GM19455 (cell line): ENCODE data around the gene NEGR1.

Experiments
- ATAC-seq: cut with Tn5 transposase; IDR thresholded peaks from one replicate; pipeline ENCODE4 v1.9.1; 2021; ENCODE audit not compliant: unreplicated experiment

The NEGR1 gene

DNA sequence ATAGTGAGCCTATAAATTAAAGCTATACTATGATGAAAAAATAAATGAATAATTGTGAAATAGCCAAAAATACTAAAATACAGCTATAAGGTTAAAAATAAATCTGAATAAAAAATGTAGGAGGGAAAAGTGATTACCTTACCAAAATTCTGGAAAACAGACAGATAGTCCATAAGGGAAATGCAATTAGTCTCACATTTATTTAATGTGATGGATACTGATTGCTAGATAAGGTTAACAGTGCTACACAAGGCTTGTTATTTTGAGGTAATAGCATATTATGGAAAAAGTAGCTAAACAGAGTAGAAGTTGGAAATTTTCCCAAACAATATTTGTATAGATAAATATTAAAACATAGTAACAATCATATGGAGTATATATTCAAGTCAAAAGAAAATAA, 413.0 kb downstream of the NEGR1 start:
- ATAC-seq = no peak

DNA sequence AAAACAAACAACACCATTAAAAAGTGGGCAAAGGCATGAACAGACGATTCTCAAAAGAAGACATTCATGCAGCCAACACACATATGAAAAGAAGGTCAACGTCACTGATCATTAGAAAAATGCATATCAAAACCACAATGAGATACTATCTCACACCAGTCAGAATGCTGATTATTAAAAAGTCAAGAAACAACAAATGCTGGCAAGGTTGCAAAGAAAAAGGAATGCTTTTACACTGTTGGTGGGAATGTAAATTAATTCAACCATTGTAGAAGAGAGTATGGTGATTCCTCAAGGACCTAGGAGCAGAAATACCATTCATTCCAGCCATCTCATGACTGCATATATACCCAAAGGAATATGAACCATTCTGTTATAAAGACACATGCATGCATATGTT, 419.6 kb downstream of the NEGR1 start:
- no peak for ATAC-seq

DNA sequence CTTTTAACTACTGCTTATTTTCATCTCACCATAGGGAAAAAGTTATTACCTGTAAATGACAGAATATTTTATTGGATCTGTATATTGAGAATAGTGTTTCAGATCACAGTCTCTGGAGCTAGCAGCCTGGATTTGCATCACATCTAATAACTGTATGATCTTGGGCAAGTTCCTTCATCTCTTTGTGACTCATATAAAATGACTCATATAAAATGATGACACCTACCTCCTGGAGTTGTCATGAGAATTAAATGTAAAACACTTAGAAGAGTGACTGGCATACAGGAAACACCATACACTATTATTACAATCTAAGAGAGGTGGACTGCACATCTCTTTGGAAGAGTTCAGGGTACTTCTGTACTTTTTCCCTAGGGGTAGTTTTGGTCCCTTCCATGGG, 421.3 kb downstream of the NEGR1 start:
- ATAC-seq = no peak

DNA sequence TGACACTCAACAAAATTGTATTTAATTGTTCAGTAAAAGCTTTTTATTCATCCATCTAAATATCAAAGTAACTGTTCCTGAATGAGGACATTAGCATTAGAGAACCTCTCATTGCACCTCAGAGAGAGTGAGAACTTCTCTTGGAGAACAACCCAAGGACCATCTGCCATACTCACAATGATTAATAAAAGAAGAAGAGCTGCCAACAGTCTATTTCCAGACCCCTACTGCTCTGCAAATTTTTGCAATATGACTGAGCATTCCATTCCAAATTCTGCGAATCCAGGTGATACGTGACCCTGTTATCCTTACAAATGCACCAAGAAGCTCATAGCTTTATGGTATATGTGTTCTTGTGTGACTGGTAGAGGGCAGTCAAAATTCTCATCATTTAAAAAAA, 422.5 kb downstream of the NEGR1 start:
- no peak for ATAC-seq

DNA sequence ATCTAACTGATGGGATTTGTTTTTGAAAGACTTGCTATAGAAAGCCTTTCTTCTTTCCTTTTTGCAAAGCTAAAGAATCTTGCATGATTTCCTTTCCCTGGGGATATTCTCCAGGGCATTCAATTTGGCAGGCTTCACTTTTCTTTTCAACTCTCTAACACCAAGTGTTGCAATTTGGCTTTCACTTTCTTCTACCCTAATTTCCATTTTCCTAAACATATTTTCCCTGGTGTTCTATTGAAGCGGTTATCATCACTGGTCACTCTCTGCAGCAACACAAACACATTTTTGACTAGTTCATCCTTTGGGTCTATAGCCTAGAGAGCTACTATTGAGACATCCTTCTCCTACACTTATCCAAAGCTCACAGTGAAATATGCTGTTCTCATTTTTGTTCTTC, 424.5 kb downstream of the NEGR1 start:
- no peak for ATAC-seq

DNA sequence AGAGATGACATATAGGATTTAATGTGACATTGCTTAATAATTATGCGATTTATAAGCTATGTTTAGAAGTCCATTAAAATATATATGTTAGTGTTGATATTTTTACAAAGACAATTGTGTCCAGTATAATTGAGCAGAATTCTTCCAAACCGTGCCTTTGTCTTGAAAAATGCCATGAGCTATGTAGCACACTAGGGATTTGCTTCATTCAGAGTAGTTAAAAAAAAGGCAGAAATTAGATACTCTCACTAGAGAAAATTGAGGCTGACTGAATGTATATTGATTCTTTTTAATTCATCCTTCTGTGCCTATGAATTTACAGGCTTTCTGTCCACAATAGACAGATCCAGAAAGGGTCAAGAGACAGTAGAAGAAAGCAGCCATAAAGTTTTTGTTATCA, 429.0 kb downstream of the NEGR1 start:
- ATAC-seq = no peak

DNA sequence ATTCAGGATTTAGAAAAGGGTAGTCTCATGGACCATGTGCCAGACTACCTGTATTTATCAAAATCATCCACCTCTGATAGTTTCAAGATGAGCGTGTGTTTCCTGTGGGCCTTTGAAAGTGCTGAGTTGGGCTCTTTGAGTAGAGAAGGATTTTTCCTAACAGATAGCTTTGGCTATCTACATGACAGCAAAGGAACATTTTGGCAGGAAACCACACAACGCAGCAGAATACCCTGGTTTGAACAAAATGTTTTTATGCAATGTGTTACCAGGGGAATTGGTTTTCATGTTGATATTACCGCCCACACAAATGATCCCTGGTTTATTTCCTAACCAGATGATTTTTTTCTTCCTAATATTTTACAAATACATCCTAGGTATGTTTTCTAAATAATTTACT, 431.4 kb downstream of the NEGR1 start:
- no peak for ATAC-seq

DNA sequence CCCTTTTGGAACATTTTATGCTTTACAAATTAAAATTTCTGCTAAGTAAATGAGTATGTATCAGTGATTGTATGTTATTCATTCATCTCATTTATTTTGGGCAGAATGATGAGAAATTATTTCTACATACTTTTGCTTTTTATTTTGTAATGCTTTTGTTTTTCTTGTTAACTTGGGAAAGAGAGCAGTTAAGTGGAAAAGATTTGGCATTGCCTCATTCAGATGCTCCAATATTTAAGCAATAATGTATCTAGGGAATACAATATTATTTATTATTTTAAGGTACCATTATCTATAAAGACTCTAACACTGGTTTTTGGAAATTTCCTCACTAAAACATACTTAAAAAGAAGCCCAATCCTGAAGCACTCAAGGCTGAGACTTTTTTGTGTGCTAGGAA, 431.8 kb downstream of the NEGR1 start:
- ATAC-seq = no peak

DNA sequence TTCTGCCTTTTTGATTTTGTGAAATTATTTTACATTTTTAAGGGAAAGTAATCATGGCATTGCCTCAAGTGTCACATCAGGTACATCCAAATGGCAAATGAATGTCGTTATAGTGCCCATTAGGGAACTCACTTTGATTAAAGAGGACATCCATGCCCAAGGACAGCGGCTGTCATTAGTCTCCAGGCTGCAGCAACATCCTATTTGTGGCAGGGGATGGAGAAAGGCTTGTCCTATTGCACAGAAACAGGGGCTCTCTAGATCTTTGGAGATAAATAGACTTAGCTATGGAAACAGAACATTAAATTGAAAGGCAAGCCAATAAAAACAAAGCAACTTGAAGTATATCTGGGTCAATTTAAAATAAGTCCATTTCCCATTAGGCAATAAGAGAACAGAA, 439.3 kb downstream of the NEGR1 start:
- ATAC-seq = no peak

DNA sequence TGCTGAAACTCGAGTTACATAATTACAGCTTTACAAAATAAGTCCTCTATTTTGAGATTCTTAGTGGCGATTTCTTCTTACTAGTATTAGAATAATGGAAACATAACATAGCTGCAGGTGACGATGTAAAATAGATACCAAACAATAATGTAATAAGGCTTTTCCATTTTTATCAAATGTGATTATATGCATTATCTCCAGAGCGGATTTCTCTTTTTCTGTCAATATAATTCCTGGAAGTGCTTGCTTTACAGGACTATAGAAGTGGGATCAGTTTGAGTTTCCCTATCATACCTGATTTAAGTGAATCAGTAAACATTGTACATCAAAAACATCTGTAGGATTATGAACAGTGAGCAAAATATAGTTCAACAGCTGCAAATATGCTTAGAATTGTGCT, 442.5 kb downstream of the NEGR1 start:
- no peak for ATAC-seq

DNA sequence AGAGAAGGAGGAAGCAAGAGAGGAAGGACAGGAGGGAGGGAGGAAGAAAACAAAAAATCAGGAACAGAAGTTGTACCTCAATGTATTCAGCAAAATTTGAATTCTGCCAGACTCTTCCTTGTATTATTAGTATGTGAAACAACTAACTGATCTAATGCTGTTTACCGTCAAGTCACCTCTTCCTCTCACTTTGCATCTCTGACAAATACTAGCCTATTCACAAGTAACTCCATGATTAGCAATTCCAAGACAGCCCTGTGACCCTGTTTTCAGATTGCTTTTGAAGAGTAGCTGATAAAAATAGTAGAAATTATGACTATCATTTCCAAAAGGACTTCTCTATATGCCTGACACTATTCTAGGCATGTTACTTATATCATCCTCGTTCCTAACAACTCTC, 445.4 kb downstream of the NEGR1 start:
- ATAC-seq = no peak

DNA sequence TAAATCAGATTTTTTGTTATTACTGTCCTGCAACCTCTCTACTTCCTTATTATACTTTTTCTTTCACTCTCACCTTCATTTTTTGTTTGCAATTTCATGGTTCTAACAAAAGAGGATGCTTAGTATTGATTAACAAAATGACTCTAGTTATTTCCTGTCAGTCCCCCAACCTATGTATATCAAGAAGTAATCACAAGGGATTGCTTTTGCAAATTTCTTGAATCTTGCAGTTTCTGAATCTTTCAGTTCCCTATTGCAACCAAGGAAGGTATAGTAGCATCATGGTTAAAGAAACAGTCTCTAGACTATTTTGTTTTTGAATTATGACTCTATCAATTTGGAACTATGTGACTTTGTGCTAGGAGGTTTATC, 446.9 kb downstream of the NEGR1 start:
- peak; percentile 70 for ATAC-seq

DNA sequence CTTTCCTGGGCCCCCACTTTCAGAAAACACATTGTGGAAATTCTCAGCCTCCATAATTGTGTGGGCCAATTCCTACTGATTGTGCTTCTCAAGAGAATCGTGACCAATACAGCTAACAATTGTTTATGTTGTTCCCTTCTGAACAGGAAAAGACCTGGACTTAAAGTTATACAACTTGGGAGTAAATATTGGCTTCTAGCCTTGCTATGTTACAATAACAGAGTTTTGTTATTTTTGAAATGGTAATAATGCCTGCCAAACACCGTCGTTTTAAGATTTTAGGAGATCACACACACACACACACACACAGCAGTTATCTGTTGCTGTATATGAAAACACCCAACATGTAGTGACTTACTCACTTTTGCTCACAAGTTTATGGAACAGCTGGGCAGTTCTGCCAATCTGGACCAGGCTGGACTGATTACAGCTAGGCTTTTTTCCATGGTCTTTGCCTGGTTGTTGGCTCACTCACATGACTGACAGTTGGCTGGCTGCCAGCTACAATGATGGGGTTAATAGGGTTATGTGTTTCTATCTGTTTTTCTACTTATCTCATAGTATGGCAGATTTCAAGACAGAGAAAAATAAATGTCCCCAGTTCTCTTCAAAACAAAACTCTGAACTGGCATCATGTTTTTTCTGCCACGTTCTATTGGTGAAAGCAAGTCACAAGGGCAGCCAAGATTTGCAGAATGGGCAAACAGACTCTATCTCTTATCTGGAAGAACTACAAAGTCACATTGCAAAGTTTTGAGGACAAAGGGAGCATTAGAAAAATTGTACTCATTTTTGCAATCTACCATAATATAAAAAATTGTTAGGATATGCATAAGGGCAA, 447.5 kb downstream of the NEGR1 start:
- ATAC-seq = no peak

DNA sequence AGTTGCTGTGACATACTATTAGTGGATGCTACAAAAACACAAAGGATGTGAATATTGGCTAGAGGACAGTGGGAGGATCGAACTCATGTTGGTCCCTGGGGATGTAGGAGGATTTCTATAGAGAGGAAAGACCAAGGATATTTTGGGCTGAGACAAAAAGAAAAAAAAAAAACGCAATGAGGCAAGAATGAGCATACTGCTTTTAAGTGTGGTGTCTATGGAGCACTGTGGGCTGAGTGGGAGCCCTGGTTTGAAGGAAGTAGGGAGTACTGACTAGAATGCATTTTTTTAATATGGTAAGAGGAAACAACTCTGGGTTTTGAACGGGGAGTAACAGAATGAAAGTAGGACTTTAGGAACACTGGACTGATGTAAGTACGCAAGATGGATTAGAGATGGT, 450.7 kb downstream of the NEGR1 start:
- no peak for ATAC-seq

DNA sequence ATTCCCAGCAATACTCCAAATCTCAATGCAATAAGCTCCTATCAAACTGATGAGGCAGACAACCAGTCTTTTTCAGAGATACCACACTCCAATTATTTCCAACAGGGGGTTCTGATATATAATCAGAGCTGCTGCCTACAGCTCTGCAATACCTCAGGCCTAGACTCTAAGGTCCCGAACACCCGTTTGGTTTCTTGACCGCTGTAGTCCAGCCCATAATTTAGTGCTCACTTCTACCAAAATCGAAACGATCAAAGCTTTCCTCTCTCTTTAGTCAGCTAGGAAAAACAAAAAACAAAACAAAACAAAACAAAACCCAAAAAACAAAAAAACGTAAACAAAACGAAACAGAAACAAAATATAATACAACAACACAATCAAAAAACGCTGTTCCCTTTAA, 453.0 kb downstream of the NEGR1 start:
- no peak for ATAC-seq

DNA sequence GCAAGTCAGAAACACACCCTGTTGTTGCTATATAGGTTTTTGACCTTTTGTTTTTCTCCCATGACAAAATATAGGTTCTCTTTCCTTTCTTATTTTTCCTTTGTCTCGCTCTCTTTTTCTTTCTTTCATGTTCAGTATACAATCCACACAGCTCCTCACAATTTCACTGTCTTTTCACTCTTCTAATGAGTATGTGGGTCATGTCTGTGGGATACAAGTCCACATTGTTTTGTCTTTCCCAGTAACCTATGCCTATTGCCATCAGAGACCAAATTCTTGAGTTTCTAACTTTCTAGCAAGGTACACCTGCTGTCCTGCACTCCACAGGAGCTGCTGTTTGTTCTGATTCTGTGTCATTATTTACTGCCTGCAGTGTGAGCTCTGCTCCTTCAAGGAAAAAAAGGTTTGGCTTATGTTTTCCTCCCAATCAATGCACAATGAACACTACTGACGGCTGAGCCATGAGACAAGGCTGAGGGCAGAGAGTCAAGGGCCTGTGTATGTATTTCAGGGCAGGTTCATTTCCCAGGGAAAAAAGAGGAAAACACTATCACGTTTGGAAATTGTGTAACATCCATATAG, 453.8 kb downstream of the NEGR1 start:
- no peak for ATAC-seq

DNA sequence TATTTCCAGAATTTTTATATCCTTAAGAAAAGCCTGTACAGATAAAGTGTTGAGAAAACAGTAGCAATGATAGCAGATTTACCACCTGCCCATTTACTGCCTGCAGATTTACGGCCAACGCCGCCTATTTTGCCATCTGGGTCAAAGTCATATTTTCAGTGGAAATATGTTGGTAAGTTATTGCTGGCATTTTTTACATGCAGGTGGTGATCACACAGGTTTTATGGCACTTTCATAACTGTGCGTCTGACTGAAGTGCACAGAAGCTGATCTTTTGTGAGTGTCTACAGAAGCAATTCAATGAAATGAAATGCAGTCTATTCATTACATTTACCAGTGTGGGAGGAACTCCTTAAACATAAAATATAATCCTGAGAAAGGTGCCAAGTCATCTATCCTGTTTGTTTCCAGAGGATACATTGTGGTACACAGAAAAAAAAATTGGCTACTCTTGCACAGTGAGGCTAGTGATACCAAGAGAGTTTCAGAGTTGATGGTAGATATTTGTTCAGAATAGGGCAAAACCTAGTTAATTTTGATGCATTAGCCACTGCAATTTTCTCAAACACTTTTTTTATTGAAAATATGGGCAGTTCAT, 458.5 kb downstream of the NEGR1 start:
- no peak for ATAC-seq

DNA sequence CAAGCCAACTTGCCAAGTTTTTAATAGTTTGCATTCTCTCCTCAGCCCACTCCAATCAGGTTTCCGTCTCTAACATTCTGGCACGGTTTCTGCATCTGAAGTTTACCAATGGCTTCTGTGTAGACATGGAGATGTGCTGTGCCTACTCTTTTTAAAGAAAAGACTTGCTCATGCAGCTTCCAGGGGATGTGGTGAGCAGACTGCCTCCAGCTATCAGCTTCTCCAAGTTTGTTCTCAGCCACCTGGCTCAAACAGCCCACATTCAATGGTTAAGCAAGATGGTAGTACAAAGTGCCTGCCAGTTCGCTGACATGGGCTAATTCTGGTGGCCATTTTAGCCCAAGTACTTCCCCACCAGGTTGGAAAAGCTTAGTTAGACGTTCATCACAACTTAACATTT, 465.3 kb downstream of the NEGR1 start:
- no peak for ATAC-seq

DNA sequence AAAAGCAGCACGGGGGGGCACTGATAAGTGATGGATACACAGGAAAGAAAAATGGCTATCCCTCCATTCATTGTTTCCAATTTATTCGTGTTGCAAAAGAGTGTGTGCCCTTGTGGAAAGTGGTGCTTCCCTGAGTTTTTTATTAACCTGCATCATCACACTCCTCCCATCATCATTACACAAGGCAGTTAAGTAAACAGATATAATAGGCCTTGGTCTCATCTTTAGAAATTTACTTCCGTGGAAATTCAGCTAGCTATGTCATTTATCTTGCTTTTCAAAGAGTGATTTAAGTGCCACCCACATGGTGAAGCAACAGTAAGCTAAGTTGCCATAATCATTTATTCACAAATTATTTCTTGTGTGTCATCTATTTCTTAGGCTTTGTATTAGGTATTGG, 473.3 kb downstream of the NEGR1 start:
- ATAC-seq = no peak

DNA sequence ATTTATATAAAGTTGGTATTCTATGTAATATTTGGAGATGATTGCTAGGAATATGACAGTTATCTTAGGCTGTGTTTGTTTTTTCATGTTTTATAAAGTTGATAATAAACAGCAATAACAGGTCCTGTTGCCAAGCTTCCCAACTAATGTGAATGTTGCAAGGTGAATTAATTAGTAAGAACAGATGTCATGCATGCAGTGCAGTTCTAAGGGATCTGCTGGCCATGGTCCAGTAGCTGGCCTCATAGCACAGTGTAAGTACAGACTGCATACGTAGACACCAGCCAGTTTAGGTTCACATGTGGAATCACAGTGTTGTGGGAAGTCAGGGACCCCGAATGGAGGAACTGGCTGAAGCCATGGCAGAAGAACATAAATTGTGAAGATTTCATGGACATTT, 478.2 kb downstream of the NEGR1 start:
- ATAC-seq = no peak

DNA sequence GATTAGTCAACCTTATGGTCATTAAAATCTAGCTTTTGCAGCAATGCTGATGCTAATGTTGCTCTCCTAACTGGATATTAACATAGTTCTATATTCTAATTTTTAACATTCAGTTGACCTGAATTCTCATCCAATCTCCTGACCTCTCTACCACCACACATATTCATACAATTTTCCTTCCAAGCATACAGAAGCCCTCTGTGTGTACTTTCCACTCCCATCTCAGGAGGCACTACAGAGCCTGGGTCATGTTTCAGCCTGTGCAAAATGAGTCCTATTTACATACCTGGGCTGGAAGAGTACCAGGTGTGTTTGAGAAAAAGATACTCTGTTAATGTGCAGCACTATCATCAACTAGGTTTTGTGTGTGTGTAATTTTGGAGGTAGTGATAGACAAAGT, 486.3 kb downstream of the NEGR1 start:
- ATAC-seq = no peak

DNA sequence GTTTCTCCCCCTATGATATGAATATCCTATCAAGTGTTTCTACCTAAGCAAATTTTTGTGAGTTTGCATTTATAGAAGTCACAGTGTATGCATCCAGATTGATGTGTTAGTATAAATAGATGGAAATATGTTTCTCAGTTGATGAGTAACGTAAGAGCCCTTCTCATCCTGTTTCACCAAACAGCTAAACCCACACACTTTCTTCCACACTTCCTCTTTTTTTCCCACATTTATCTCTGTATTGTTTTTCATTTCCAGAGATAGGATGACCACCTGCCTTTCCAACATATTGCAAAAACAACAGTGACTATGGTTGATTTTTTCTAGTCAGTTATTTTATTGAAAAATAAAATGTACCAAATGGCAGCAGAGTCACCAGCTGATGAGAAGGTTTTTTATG, 490.1 kb downstream of the NEGR1 start:
- ATAC-seq = no peak

DNA sequence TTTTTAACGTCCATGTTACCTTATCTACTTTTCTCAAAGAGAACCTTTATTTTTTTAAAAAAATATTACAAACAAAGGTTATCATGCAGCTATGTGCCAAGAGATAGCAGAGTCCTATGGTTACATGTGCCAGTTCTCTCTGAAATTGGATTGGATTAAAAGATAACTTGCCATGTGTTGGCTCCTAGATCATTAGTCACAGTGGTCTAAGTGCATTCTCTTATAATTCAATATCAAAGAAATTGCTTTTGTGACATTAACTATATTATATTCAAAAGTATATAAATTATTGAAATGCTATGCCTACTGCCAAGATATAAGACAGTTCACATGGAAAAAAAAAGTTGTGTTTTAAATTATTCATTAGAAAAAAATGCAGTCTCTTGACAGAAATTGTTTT, 494.2 kb downstream of the NEGR1 start:
- no peak for ATAC-seq
